Measurements from ENCODE around the gene UBE2L3. TPM values are rescaled to one million over a fixed set of nuclear protein-coding genes. Genes with fewer than 3 reads are reported as not detected.

UBE2L3 gene
- total and polyA plus RNA-seq, 8 donors, result 43.3 to 55.7 (median 48.1) TPM

GRCh38 chr22:21632931-21633330, 65.4 kb downstream of the UBE2L3 start:
- Histone ChIP-seq H3K36me3 (peaks cover 0 to 7% of the 10 kb centered on the region in 2 donors), H3K4me1 (peaks cover 0 to 21% of the 10 kb centered on the region in 2 donors), H3K27me3 (no peaks in the 10 kb centered on the region), H3K9me3 (no peaks in the 10 kb centered on the region), H3K4me3 (no peak overlapping the region), H3K27ac (no peak overlapping the region)
- ATAC-seq (no peak), DNase-seq (peak in 1 of 4 donors; percentile 66)
- intact Hi-C loops (cut with DNase I), result no loop called here
- TF ChIP-seq, protein P1, sequence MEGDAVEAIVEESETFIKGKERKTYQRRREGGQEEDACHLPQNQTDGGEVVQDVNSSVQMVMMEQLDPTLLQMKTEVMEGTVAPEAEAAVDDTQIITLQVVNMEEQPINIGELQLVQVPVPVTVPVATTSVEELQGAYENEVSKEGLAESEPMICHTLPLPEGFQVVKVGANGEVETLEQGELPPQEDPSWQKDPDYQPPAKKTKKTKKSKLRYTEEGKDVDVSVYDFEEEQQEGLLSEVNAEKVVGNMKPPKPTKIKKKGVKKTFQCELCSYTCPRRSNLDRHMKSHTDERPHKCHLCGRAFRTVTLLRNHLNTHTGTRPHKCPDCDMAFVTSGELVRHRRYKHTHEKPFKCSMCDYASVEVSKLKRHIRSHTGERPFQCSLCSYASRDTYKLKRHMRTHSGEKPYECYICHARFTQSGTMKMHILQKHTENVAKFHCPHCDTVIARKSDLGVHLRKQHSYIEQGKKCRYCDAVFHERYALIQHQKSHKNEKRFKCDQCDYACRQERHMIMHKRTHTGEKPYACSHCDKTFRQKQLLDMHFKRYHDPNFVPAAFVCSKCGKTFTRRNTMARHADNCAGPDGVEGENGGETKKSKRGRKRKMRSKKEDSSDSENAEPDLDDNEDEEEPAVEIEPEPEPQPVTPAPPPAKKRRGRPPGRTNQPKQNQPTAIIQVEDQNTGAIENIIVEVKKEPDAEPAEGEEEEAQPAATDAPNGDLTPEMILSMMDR (IDR thresholded peaks at IDR 0.05), result no peak

DNA sequence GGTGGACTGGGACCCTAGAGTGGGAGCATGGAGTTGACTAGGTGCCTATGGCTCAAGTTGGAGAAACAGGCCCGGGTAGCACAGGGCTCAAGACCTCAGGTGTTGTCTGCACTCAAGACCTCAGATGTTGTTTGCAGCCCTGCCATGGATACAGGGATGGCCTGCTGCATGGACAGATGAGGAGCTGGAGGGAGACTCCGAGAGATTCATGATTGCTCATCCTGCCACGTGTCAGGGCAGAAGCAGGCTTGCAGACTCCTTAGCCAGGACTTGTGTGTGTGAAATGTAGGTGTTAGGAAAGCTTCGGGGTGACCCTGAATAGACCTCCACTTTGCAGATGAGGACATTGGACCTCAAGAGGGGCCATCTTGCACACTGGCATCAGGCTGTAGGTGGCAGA, 66.0 kb downstream of the UBE2L3 start:
- Histone ChIP-seq H3K27me3 (no peaks in the 10 kb centered on the region), H3K36me3 (peaks cover 0 to 1% of the 10 kb centered on the region in 2 donors), H3K4me3 (no peak overlapping the region), H3K9me3 (no peaks in the 10 kb centered on the region), H3K27ac (no peak overlapping the region), H3K4me1 (peaks cover 0 to 16% of the 10 kb centered on the region in 2 donors)
- intact Hi-C loops (cut with DNase I), result no loop called here
- no peak for ATAC-seq
- peak in 1 of 4 donors; percentile 15 for DNase-seq
- TF ChIP-seq, protein P1 (IDR thresholded peaks at IDR 0.05), result no peak

DNA sequence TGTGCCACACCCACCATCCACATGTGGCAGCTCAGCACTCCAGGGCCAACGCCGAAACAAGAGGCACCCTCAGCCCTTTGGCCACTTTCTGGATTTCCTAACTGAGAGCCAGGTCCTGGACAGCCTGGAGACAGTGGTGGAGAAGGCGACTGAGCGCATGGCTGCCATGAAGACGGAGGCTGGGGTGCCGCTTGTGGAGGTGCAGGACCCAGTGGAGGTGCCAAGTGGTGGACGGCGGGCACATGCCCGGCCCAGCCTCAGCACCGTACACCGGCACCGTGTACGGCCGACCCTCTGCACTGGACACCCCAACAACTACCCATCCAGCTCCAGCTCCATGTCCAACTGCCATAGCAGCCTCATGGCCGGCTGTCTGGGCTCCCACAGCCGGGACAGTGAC, 66.6 kb downstream of the UBE2L3 start:
- Histone ChIP-seq H3K4me3 (no peak overlapping the region), H3K36me3 (no peaks in the 10 kb centered on the region), H3K9me3 (no peaks in the 10 kb centered on the region), H3K27me3 (no peaks in the 10 kb centered on the region), H3K4me1 (peaks cover 0 to 10% of the 10 kb centered on the region in 2 donors), H3K27ac (no peak overlapping the region)
- DNase-seq, result peak in 1 of 4 donors; percentile 62
- intact Hi-C loops (cut with DNase I), result no loop called here
- no peak for ATAC-seq
- TF ChIP-seq, protein P1 (IDR thresholded peaks at IDR 0.05), result no peak

GRCh38 chr22:21634844-21635243, 67.3 kb downstream of the UBE2L3 start:
- H3K4me3 ChIP-seq, result no peak overlapping the region
- TF ChIP-seq, protein P1 (IDR thresholded peaks at IDR 0.05), result no peak
- no peaks in the 10 kb centered on the region for H3K27me3 ChIP-seq
- H3K27ac ChIP-seq, result no peak overlapping the region
- ATAC-seq, result no peak
- no peaks in the 10 kb centered on the region for H3K36me3 ChIP-seq
- H3K9me3 ChIP-seq, result no peaks in the 10 kb centered on the region
- DNase-seq, result peak in 1 of 4 donors; percentile 67
- H3K4me1 ChIP-seq, result peaks cover 0 to 6% of the 10 kb centered on the region in 2 donors
- intact Hi-C loops (cut with DNase I), result no loop called here

DNA sequence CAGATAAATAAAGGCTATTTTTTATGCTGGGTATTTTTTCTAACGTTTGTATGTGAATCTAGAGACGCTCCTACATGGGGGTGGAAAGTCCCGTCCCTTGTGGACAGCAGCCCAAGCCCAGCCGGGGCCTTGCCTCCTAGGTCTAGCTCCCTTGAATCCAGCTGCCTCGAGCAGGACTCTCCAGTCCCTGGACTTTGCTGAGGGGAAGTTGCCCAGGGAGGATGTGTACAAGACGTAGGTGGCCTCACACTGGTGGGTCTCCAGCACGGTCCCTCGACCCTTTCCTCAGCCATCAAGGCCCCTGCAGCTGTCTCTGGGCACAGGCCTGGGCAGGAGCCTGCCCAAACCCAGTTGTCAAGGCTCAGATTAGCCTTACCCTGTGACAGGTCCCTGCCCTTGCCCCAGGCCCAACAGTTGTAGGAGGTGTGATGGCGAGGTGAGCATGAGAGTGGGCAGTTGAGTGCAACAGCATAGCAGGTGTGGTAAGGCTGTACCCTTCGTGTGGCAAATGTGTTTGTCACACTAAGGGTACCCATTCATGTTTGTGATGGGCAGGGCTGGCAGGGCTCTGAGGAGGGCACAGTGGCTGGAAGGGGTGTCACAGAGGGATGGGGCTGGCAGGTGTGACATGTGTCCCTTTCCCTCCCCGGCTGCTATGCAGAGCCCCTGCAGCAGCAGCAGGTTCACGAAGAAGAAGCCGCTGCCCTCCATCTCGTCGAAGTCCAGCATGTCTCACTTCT, 68.4 kb downstream of the UBE2L3 start:
- H3K4me3 ChIP-seq, result no peak overlapping the region
- ATAC-seq, result no peak

More for the DNA sequence above, 68.4 kb downstream of the UBE2L3 start:
- Histone ChIP-seq H3K27ac (no peak overlapping the region), H3K36me3 (no peaks in the 10 kb centered on the region), H3K4me1 (peaks cover 0 to 1% of the 10 kb centered on the region in 2 donors), H3K9me3 (no peaks in the 10 kb centered on the region), H3K27me3 (no peaks in the 10 kb centered on the region)
- peak in 1 of 4 donors; percentile 38 for DNase-seq
- TF ChIP-seq, protein P1 (IDR thresholded peaks at IDR 0.05), result no peak
- intact Hi-C loops (cut with DNase I), result no loop called here
